Measurements from ENCODE around the gene CEBPZOS.
"Not testable (repeated sequence)": the region's sequence is repeated elsewhere in the genome, so short reads cannot be mapped to it uniquely, and the experiment has no call there.

CEBPZOS gene

GRCh38 chr2:37190290-37190689 is 6.0 kb upstream of the CEBPZOS start:
- DNase-seq (ENCODE audit: insufficient read length, low spot score) (no peak), FAIRE-seq (no peak)

- FAIRE-seq (no peak), DNase-seq (ENCODE audit: insufficient read length, low spot score) (no peak)
Measured at GRCh38 chr2:37191253-37191652, 5.0 kb upstream of the CEBPZOS start.

GRCh38 chr2:37191747-37192146 is 4.5 kb upstream of the CEBPZOS start:
- DNase-seq (ENCODE audit: insufficient read length, low spot score) (no peak), FAIRE-seq (no peak)

GRCh38 chr2:37192551-37192950 is 3.7 kb upstream of the CEBPZOS start:
- DNase-seq (ENCODE audit: insufficient read length, low spot score) (no peak), FAIRE-seq (no peak)

- DNase-seq (ENCODE audit: insufficient read length, low spot score); FAIRE-seq: not testable (repeated sequence)
Measured at GRCh38 chr2:37195862-37196319, 405 bp upstream of the CEBPZOS start.

- no peak for DNase-seq (ENCODE audit: insufficient read length, low spot score)
- FAIRE-seq: no peak
Measured at GRCh38 chr2:37198681-37199065, 2.4 kb downstream of the CEBPZOS start.

GRCh38 chr2:37201208-37201607 is 4.9 kb downstream of the CEBPZOS start:
- FAIRE-seq (no peak), DNase-seq (ENCODE audit: insufficient read length, low spot score) (no peak)

- FAIRE-seq: peak; percentile 14
Measured at GRCh38 chr2:37201766-37202165, 5.5 kb downstream of the CEBPZOS start.

GRCh38 chr2:37203708-37204107 is 7.4 kb downstream of the CEBPZOS start:
- FAIRE-seq (no peak), DNase-seq (ENCODE audit: insufficient read length, low spot score) (no peak)

More at GRCh38 chr2:37201766-37202165, 5.5 kb downstream of the CEBPZOS start:
- DNase-seq (ENCODE audit: insufficient read length, low spot score): no peak

- FAIRE-seq; DNase-seq (ENCODE audit: insufficient read length, low spot score): not testable (repeated sequence)
Measured at GRCh38 chr2:37205071-37205661, 8.9 kb downstream of the CEBPZOS start.

GRCh38 chr2:37205689-37206341 is 9.5 kb downstream of the CEBPZOS start:
- DNase-seq (ENCODE audit: insufficient read length, low spot score) (no peak), FAIRE-seq (no peak)

- DNase-seq (ENCODE audit: insufficient read length, low spot score): not testable (repeated sequence)
- peak; percentile 58 for FAIRE-seq
Measured at GRCh38 chr2:37206760-37207159, 10.5 kb downstream of the CEBPZOS start.

GRCh38 chr2:37211212-37211611 is 14.9 kb downstream of the CEBPZOS start:
- DNase-seq (ENCODE audit: insufficient read length, low spot score) (no peak), FAIRE-seq (no peak)

GRCh38 chr2:37211939-37212338 is 15.6 kb downstream of the CEBPZOS start:
- FAIRE-seq (peak; percentile 21), DNase-seq (ENCODE audit: insufficient read length, low spot score) (no peak)

- DNase-seq (ENCODE audit: insufficient read length, low spot score): no peak
- no peak for FAIRE-seq
Measured at GRCh38 chr2:37215250-37215649, 19.0 kb downstream of the CEBPZOS start.

- no peak for FAIRE-seq
- no peak for DNase-seq (ENCODE audit: insufficient read length, low spot score)
Measured at GRCh38 chr2:37219046-37219445, 22.8 kb downstream of the CEBPZOS start.

GRCh38 chr2:37223131-37223530 is 26.8 kb downstream of the CEBPZOS start:
- peak; percentile 11 for FAIRE-seq
- no peak for DNase-seq (ENCODE audit: insufficient read length, low spot score)

- no peak for FAIRE-seq
- no peak for DNase-seq (ENCODE audit: insufficient read length, low spot score)
Measured at GRCh38 chr2:37224063-37224462, 27.8 kb downstream of the CEBPZOS start.

- FAIRE-seq; DNase-seq (ENCODE audit: insufficient read length, low spot score): not testable (repeated sequence)
Measured at GRCh38 chr2:37225129-37225528, 28.8 kb downstream of the CEBPZOS start.

- FAIRE-seq (no peak), DNase-seq (ENCODE audit: insufficient read length, low spot score) (no peak)
Measured at GRCh38 chr2:37226863-37227262, 30.6 kb downstream of the CEBPZOS start.

GRCh38 chr2:37228788-37229187 is 32.5 kb downstream of the CEBPZOS start:
- DNase-seq (ENCODE audit: insufficient read length, low spot score) (no peak), FAIRE-seq (no peak)

GRCh38 chr2:37230581-37230980 is 34.3 kb downstream of the CEBPZOS start:
- DNase-seq (ENCODE audit: insufficient read length, low spot score) (no peak), FAIRE-seq (no peak)

Data from GM19239 (cell line).